Activated B cell treated with CpG ODN at 0.5 μM for 24 hours (primary cell): Measurements from ENCODE around the gene FILIP1. TPM values are rescaled to one million over a fixed set of nuclear protein-coding genes. Genes with fewer than 3 reads are reported as not detected.
A peak's percentile ranks its signal among the peaks of the same experiment; 100 is the strongest.

ENCODE experiments used
- ATAC-seq: fragments of 200-7000 bp; cut with Tn5 transposase; one replicate; pipeline ENCODE4 v1.10.0; 2021; ENCODE audit warnings: low read depth, mild to moderate bottlenecking, moderate library complexity
- CTCF ChIA-PET: fragments of 350-600 bp; sonication (Branson Sonifier 250); formaldehyde crosslinking; loops from one replicate; lab custom pipeline; 2021; ENCODE audit warnings: antibody characterized with exemption; lab: Charles Lee
- POLR2A ChIA-PET: fragments of 350-600 bp; sonication (Branson Sonifier 250); formaldehyde crosslinking; loops from one replicate; lab custom pipeline; 2021; ENCODE audit warnings: antibody characterized with exemption; lab: Charles Lee
- DNase-seq: peaks from one replicate; pipeline ENCODE4 v3.0.0; 2022
- H3K27ac Mint-ChIP-seq: one replicate; pipeline ENCODE4 v1.8.0; 2020; ENCODE audit warnings: mixed read lengths
- H3K27me3 Mint-ChIP-seq: one replicate; pipeline ENCODE4 v1.8.0; 2021; ENCODE audit warnings: mixed read lengths
- H3K36me3 Mint-ChIP-seq: one replicate; pipeline ENCODE4 v1.8.0; 2021; ENCODE audit warnings: low read depth, mixed read lengths
- H3K4me1 Mint-ChIP-seq: one replicate; pipeline ENCODE4 v1.8.0; 2021; ENCODE audit warnings: mixed read lengths
- H3K4me3 Mint-ChIP-seq: one replicate; pipeline ENCODE4 v1.8.0; 2020; ENCODE audit warnings: mild to moderate bottlenecking, mixed read lengths
- H3K9me3 Mint-ChIP-seq: one replicate; pipeline ENCODE4 v1.8.0; 2020; ENCODE audit warnings: mixed read lengths
- intact Hi-C: fragments of 100-400 bp; cut with micrococcal nuclease; formaldehyde crosslinking; loops from one replicate; pipeline ENCODE4 v1.15.1; 2024
- total RNA-seq: library from RNA; stranded (reverse); gene quantifications from 2 replicates; pipeline ENCODE4 v1.2.3, GENCODE V29; 2022
- TF ChIP-seq, protein P1 (sequence below): fragments of 200-600 bp; IDR thresholded peaks from one replicate; pipeline ENCODE4 v1.8.0; 2022; ENCODE audit warnings: antibody characterized with exemption, mild to moderate bottlenecking

Gene FILIP1
- total RNA-seq, 1 donor from 2014 or later = not detected

DNA sequence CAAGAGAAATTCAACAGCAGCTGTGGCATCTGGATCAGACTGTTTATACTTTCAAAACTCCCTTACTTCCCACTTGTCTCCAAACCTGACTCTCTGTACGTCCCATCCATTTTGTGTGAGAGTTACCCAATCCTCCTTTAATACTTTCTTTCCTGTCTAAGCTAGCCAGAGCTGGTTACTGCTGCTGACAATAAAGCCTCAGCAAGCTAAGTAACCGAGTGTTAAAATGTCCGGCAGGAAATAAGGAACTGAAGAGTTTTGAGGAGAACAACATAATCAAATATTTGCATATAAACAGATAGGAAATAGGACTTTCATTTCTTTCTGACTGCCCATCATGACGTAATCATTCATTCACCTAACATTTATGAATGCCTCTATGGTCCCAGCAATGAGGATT is 220.6 kb downstream of the FILIP1 start:
- H3K4me1 Mint-ChIP-seq = peaks cover 50% of the 10 kb centered on the region
- no peak for ATAC-seq
- no peak overlapping the region for H3K4me3 Mint-ChIP-seq
- TF ChIP-seq, protein P1, sequence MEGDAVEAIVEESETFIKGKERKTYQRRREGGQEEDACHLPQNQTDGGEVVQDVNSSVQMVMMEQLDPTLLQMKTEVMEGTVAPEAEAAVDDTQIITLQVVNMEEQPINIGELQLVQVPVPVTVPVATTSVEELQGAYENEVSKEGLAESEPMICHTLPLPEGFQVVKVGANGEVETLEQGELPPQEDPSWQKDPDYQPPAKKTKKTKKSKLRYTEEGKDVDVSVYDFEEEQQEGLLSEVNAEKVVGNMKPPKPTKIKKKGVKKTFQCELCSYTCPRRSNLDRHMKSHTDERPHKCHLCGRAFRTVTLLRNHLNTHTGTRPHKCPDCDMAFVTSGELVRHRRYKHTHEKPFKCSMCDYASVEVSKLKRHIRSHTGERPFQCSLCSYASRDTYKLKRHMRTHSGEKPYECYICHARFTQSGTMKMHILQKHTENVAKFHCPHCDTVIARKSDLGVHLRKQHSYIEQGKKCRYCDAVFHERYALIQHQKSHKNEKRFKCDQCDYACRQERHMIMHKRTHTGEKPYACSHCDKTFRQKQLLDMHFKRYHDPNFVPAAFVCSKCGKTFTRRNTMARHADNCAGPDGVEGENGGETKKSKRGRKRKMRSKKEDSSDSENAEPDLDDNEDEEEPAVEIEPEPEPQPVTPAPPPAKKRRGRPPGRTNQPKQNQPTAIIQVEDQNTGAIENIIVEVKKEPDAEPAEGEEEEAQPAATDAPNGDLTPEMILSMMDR = no peak
- H3K27ac Mint-ChIP-seq = no peak overlapping the region
- no peak for DNase-seq
- ChIA-PET POLR2A (interaction anchor here (0.6 kb wide), 1 partner anchor 1746 kb away, joined by 3 read pairs; no protein-coding TSS in a partner anchor), CTCF (interaction anchor here (0.9 kb wide), 1 partner anchor 11 kb away, joined by 3 read pairs; no protein-coding TSS in a partner anchor)
- peaks cover 54% of the 10 kb centered on the region for H3K36me3 Mint-ChIP-seq
- H3K9me3 Mint-ChIP-seq = no peaks in the 10 kb centered on the region
- intact Hi-C loops = no loop called here
- H3K27me3 Mint-ChIP-seq = no peaks in the 10 kb centered on the region

DNA sequence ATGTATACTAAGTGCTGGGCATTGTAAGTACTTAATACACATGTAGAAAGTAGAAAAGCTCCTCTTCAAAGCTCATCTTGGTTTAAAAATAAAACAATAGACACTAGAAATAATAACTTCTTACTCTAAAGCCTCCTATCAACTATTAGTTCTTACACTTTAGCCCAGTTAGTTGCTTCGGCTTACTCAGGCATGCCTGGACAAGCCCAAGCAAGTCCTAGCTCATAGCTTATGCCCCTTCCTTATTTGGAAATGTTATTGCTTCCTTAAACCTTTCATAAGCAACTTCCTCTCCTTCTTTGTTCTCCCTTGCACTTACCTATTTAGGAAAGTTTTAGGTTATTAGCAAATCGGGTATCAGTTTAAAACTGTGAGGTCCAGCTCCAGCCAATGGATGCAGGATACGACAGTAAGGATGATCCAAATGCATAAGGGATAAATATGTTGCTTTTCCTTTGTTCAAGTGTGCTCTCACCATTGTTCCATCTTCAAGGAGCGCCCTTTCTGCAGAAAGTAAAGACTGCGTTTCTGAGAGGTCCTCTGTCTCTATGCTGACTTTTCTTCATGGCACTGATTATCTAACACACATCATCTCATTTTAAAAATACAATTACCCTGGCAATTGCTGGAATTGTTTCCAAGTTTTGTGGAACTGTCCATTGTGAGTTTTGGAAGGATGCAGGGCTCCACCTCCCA is 221.3 kb downstream of the FILIP1 start:
- ChIA-PET CTCF (interaction anchor here (0.8 to 0.9 kb wide), 2 partner anchors 12 to 61 kb away, joined by 3 read pairs; no protein-coding TSS in a partner anchor), POLR2A (interaction anchor here (0.5 to 0.6 kb wide), 2 partner anchors 1665 to 1745 kb away, joined by 3 read pairs; no protein-coding TSS in a partner anchor)
- Mint-ChIP-seq H3K4me3 (no peak overlapping the region), H3K36me3 (peaks cover 55% of the 10 kb centered on the region), H3K27me3 (no peaks in the 10 kb centered on the region), H3K4me1 (peaks cover 49% of the 10 kb centered on the region), H3K27ac (peak overlapping the region; percentile 20), H3K9me3 (no peaks in the 10 kb centered on the region)
- DNase-seq (no peak), ATAC-seq (no peak)
- TF ChIP-seq, protein P1 = no peak
- intact Hi-C loops = no loop called here

DNA sequence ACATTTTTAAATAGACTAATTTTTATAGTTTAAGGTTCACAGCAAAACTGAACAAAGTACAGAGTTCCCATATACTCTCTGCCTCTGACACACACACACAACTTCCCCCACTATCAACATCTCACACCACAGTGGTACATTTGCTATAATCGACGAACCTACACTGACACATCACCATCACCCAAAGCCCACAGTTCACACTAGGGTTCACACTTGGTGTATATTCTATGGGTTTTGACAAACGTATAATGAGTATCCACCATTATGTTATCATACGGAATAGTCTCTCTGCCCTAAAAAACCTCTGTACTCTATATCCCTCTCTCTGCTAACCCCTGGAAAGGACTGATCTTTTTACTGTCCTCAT is 224.6 kb downstream of the FILIP1 start:
- no peak for ATAC-seq
- ChIA-PET CTCF (interaction anchor here (0.9 to 1.6 kb wide), 3 partner anchors 10 to 255 kb away, joined by 3 read pairs; no protein-coding TSS in a partner anchor), POLR2A (no interaction called here)
- H3K4me1 Mint-ChIP-seq = peaks cover 28% of the 10 kb centered on the region
- intact Hi-C loops = no loop called here
- peaks cover 42% of the 10 kb centered on the region for H3K36me3 Mint-ChIP-seq
- TF ChIP-seq, protein P1 = no peak
- no peak for DNase-seq
- no peaks in the 10 kb centered on the region for H3K9me3 Mint-ChIP-seq
- no peaks in the 10 kb centered on the region for H3K27me3 Mint-ChIP-seq
- no peak overlapping the region for H3K4me3 Mint-ChIP-seq
- no peak overlapping the region for H3K27ac Mint-ChIP-seq

DNA sequence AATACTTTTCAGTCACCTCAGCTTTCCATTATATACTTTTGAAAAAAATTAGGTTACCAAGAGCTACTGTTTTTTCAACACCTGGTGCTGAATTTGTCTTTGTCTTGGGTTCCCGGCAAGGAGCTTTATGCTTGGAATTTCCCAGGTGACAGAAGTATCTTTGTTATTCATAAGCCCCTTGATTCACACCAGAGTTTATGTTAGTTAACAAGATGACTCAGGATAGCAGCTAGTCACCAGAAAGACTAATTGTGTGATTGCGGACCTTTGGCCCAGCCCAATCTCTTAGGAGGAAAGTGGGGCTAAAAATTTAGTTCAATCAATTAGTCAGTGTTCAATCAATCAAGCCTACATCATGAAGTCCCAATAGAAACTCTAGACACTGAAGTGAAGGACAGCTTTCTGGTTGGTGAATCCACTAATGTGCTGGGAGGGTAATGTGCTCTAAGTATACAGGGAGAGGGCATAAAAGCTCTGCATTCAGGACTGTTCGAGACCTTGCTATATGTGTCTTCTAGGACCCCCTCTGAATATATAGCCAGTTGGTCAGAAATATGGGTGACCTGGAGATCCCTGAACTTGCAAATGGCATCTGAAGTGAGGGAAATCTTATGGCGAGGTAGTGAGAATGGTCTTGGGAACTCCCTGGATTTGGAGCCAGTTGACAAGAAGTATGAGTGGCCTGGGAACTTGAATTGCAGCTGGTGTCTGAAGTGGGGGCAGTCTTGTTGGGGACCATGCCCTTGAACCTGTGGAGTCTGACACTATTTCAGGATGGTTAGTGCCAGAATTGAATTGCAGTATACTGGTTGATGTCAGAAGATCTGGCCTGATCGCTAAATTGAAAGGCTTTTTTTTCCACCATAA is 225.2 kb downstream of the FILIP1 start:
- Mint-ChIP-seq H3K4me1 (peaks cover 25% of the 10 kb centered on the region), H3K27me3 (no peaks in the 10 kb centered on the region), H3K36me3 (peaks cover 44% of the 10 kb centered on the region), H3K27ac (no peak overlapping the region), H3K9me3 (no peaks in the 10 kb centered on the region), H3K4me3 (no peak overlapping the region)
- no peak for DNase-seq
- TF ChIP-seq, protein P1 = no peak
- POLR2A ChIA-PET = no interaction called here
- ATAC-seq = no peak
- CTCF ChIA-PET = interaction anchor here (1.3 to 2.4 kb wide), 7 partner anchors 15 to 278 kb away, joined by 3 to 11 read pairs (median 5); no protein-coding TSS in a partner anchor
- intact Hi-C loops = no loop called here
